IMR-90 (cell line): ENCODE results near the gene EFS. TPM values are rescaled to one million over a fixed set of nuclear protein-coding genes. Genes with fewer than 3 reads are reported as not detected.

Experiments used
- ATAC-seq: fragments of 200-7000 bp; cut with Tn5 transposase; 2 replicates; pipeline ENCODE4 v1.9.1; 2020; ENCODE audit warnings: low read depth, mild to moderate bottlenecking, moderate library complexity
- BruUV-seq: library from RNA; stranded (reverse); fragments of 400-500 nt; replicated peaks from 2 replicates; lab custom pipeline; 2021; lab: Mats Ljungman, UMichigan
- CTCF ChIA-PET: fragments of 300-600 bp; formaldehyde crosslinking; extraction: SDS; loops from one replicate; lab custom pipeline; 2021; ENCODE audit warnings: antibody characterized with exemption; lab: Yijun Ruan, JAX
- POLR2A ChIA-PET: fragments of 300-600 bp; sonication (Branson Sonifier 250); formaldehyde crosslinking; loops from one replicate; lab custom pipeline; 2022; ENCODE audit warnings: antibody characterized with exemption; ENCODE audit not compliant: unreplicated experiment; lab: Charles Lee
- DNase-seq: peaks from one replicate; pipeline ENCODE4 v3.0.0; 2013
- H2AFZ ChIP-seq: replicated peaks from 2 replicates; pipeline ENCODE3; 2013; ENCODE audit warnings: low read length, mild to moderate bottlenecking; ENCODE audit not compliant: poor library complexity
- H2AK5ac ChIP-seq: 2 replicates; pipeline ENCODE4 v1.6.1; 2013; ENCODE audit warnings: low read depth, low read length, inconsistent platforms
- H2AK9ac ChIP-seq: replicated peaks from 2 replicates; pipeline ENCODE3; 2013; ENCODE audit warnings: mild to moderate bottlenecking, low read depth, low read length, moderate library complexity; ENCODE audit not compliant: poor library complexity
- H2BK120ac ChIP-seq: 2 replicates; pipeline ENCODE4 v1.6.1; 2013; ENCODE audit warnings: low read depth, low read length, inconsistent platforms
- H2BK15ac ChIP-seq: 3 replicates; pipeline ENCODE4 v1.6.1; 2013; ENCODE audit warnings: low read depth, low read length, inconsistent platforms
- H2BK20ac ChIP-seq: 2 replicates; pipeline ENCODE4 v1.6.1; 2013; ENCODE audit warnings: low read depth, mild to moderate bottlenecking, inconsistent platforms, low read length, moderate library complexity
- H2BK5ac ChIP-seq: 2 replicates; pipeline ENCODE4 v1.6.1; 2013; ENCODE audit warnings: mild to moderate bottlenecking, low read depth, low read length, inconsistent platforms; ENCODE audit not compliant: poor library complexity, severe bottlenecking
- H3K14ac ChIP-seq: replicated peaks from 2 replicates; pipeline ENCODE4 v1.6.1; 2013; ENCODE audit warnings: low read depth, low read length, inconsistent platforms
- H3K18ac ChIP-seq: 2 replicates; pipeline ENCODE4 v1.6.1; 2013; ENCODE audit warnings: low read depth, low read length, control low read depth
- H3K23ac ChIP-seq: 2 replicates; pipeline ENCODE4 v1.6.1; 2013; ENCODE audit warnings: low read depth, low read length, inconsistent platforms
- H3K27ac ChIP-seq: 2 replicates; pipeline ENCODE4 v1.5.1; 2013; ENCODE audit warnings: mild to moderate bottlenecking, control low read depth, low read length; ENCODE audit not compliant: insufficient read depth
- H3K27me3 ChIP-seq: 2 replicates; pipeline ENCODE4 v1.6.1; 2013; ENCODE audit warnings: low read length; ENCODE audit not compliant: control insufficient read depth, insufficient read depth
- H3K36me3 ChIP-seq: 2 replicates; pipeline ENCODE4 v1.6.1; 2013; ENCODE audit warnings: low read length, mixed read lengths; ENCODE audit not compliant: control insufficient read depth, insufficient read depth
- H3K4ac ChIP-seq: 2 replicates; pipeline ENCODE4 v1.6.1; 2013; ENCODE audit warnings: low read depth, low read length, inconsistent platforms
- H3K4me1 ChIP-seq: 2 replicates; pipeline ENCODE4 v1.6.1; 2013; ENCODE audit warnings: low read length, mixed read lengths; ENCODE audit not compliant: control insufficient read depth, insufficient read depth
- H3K4me2 ChIP-seq: 2 replicates; pipeline ENCODE4 v1.6.1; 2013; ENCODE audit warnings: low read depth, mild to moderate bottlenecking, control low read depth, low read length, moderate library complexity
- H3K4me3 ChIP-seq: 2 replicates; pipeline ENCODE4 v1.5.1; 2013; ENCODE audit warnings: low read depth, mild to moderate bottlenecking, control low read depth, low read length, moderate library complexity; ENCODE audit not compliant: insufficient read depth
- H3K56ac ChIP-seq: 2 replicates; pipeline ENCODE4 v1.6.1; 2013; ENCODE audit warnings: low read length, inconsistent platforms; ENCODE audit not compliant: insufficient read depth; ENCODE audit errors: extremely low read depth
- H3K79me1 ChIP-seq, 2 experiments: 2 replicates each; pipeline ENCODE4 v1.6.1; 2013; ENCODE audit warnings: low read length in 2 of 2, inconsistent platforms in 1 of 2, low read depth in 1 of 2
- H3K9ac ChIP-seq: 2 replicates; pipeline ENCODE4 v1.6.1; 2013; ENCODE audit warnings: low read depth, low read length, control low read depth
- H3K9me1 ChIP-seq: 2 replicates; pipeline ENCODE4 v1.6.1; 2013; ENCODE audit warnings: low read length, inconsistent platforms; ENCODE audit not compliant: insufficient read depth
- H3K9me3 ChIP-seq: 2 replicates; pipeline ENCODE4 v1.6.1; 2013; ENCODE audit warnings: low read length; ENCODE audit not compliant: control insufficient read depth, insufficient read depth
- H4K20me1 ChIP-seq: 2 replicates; pipeline ENCODE4 v1.6.1; 2013; ENCODE audit warnings: low read length, inconsistent platforms; ENCODE audit not compliant: insufficient read depth
- H4K5ac ChIP-seq: 2 replicates; pipeline ENCODE4 v1.6.1; 2013; ENCODE audit warnings: mild to moderate bottlenecking, low read depth, low read length, control low read depth
- H4K8ac ChIP-seq, 2 experiments: 2 replicates each; pipeline ENCODE4 v1.6.1; 2013; ENCODE audit warnings: low read depth in 2 of 2, low read length in 2 of 2, control low read depth in 1 of 2, inconsistent platforms in 1 of 2
- H4K91ac ChIP-seq: 2 replicates; pipeline ENCODE4 v1.6.1; 2013; ENCODE audit warnings: low read depth, low read length, inconsistent platforms; ENCODE audit not compliant: insufficient read depth
- ELK1 ChIP-seq: fragments of 150-350 bp; IDR thresholded peaks from 2 replicates; pipeline ENCODE4 v1.6.1; 2016; ENCODE audit warnings: low read depth, mild to moderate bottlenecking, low read length, moderate library complexity, borderline replicate concordance
- FOS ChIP-seq: fragments of 150-350 bp; IDR thresholded peaks from 2 replicates; pipeline ENCODE4 v1.6.1; 2016; ENCODE audit warnings: low read depth, low read length
- MAFK ChIP-seq: IDR thresholded peaks from 2 replicates; pipeline ENCODE4 v1.6.1; 2012; ENCODE audit warnings: low read depth, low read length, improper control_type of control experiment
- MAZ ChIP-seq: IDR thresholded peaks from 2 replicates; pipeline ENCODE4 v1.6.1; 2012; ENCODE audit warnings: low read depth, mild to moderate bottlenecking, low read length, improper control_type of control experiment, moderate library complexity, borderline replicate concordance
- MXI1 ChIP-seq: IDR thresholded peaks from 2 replicates; pipeline ENCODE4 v1.6.1; 2012; ENCODE audit warnings: low read depth, mild to moderate bottlenecking, low read length, moderate library complexity, borderline replicate concordance
- NFE2L2 ChIP-seq: fragments of 150-350 bp; IDR thresholded peaks from 2 replicates; pipeline ENCODE4 v1.6.1; 2016; ENCODE audit warnings: low read depth, mild to moderate bottlenecking, low read length
- POLR2A ChIP-seq: IDR thresholded peaks from 2 replicates; pipeline ENCODE4 v1.6.1; 2012; ENCODE audit warnings: mild to moderate bottlenecking, low read depth, low read length
- SMC3 ChIP-seq: fragments of 150-350 bp; IDR thresholded peaks from 2 replicates; pipeline ENCODE4 v1.6.1; 2016; ENCODE audit warnings: low read depth, mild to moderate bottlenecking, antibody characterized with exemption, low read length, moderate library complexity
- WGBS, 2 experiments: methylation state at CpG; one replicate each; pipeline versions ENCODE4 v1.1.5 to v1.1.7; 2013; ENCODE audit warnings: missing lambda C conversion rate in 2 of 2; ENCODE audit not compliant: insufficient read length in 1 of 2; ENCODE audit errors: extremely low coverage in 2 of 2; 5-methylcytosine and 5-hydroxymethylcytosine counted together
- dilution Hi-C: fragments of 300-500 bp; cut with HindIII; formaldehyde crosslinking; loops from one replicate; pipeline ENCODE4 v1.14.3; 2018; ENCODE audit warnings: low sequenced_read_pairs; ENCODE audit not compliant: unreplicated experiment
- in situ Hi-C: fragments of 300-500 bp; cut with MboI; formaldehyde crosslinking; loops from 3 replicates; pipeline ENCODE4 v1.14.3; 2019; ENCODE audit warnings: low sequenced_read_pairs, inconsistent platforms, mixed read lengths
- intact Hi-C: fragments of 100-400 bp; cut with micrococcal nuclease; formaldehyde crosslinking; loops from 2 replicates; pipeline ENCODE4 v1.10.0; 2022
- polyA plus RNA-seq, 3 experiments: library from polyadenylated mRNA; depleted of rRNA; stranded (reverse); fragments of >200 nt; gene quantifications; 2 replicates each; pipeline ENCODE4 v1.2.3, GENCODE V29; 2012; ENCODE audit warnings: low replicate concordance in 1 of 3
- total RNA-seq: library from RNA; depleted of rRNA; stranded (reverse); fragments of >200 nt; gene quantifications from 2 replicates; pipeline ENCODE4 v1.2.3, GENCODE V29; 2012

EFS gene
- total and polyA plus RNA-seq, 2 of the 4 experiments (the other 2 are of a cell fraction), result 2.2 to 11.6 TPM

GRCh38 chr14:23324455-23324846 lies 40.5 kb downstream of the EFS start:
- H2BK120ac ChIP-seq, result no peak overlapping the region
- no peak overlapping the region for H2BK5ac ChIP-seq
- H3K23ac ChIP-seq, result no peak overlapping the region
- intact Hi-C loops, result no loop called here
- dilution Hi-C loops, result no loop called here
- no CpG with 5 or more reads among the region's 2 CpGs for WGBS, 2 experiments
- H2AK9ac ChIP-seq, result no peak overlapping the region
- BruUV-seq, result no TSS peak
- peaks cover 27% of the 10 kb centered on the region for H3K36me3 ChIP-seq
- in situ Hi-C loops, result loop anchor here (10.0 to 25.0 kb wide), 5 partner anchors 50 to 1113 kb away; partner anchors contain the start of genes CBLN3, CMTM5, EMC9 and FITM1
- ChIA-PET CTCF (interaction anchor here (0.9 kb wide), 1 partner anchor 139 kb away, joined by 6 read pairs; no protein-coding TSS in a partner anchor), POLR2A (no interaction called here)
- H3K27ac ChIP-seq, result no peak overlapping the region
- no peak overlapping the region for H3K4me3 ChIP-seq
- no peak overlapping the region for H2BK15ac ChIP-seq
- no peak overlapping the region for H3K14ac ChIP-seq
- H3K4me1 ChIP-seq, result peaks cover 6% of the 10 kb centered on the region; the same call in 1 of the 2 replicates
- no peak for DNase-seq
- no peak overlapping the region for H4K8ac ChIP-seq
- peaks cover 16% of the 10 kb centered on the region; the same call in 1 of the 2 replicates for H4K20me1 ChIP-seq
- no peak overlapping the region for H2AK5ac ChIP-seq
- no peaks in the 10 kb centered on the region for H3K9me1 ChIP-seq
- H3K9ac ChIP-seq, result no peak overlapping the region
- TF ChIP-seq MAZ (no peak), POLR2A (no peak), MAFK (no peak), NFE2L2 (no peak), MXI1 (no peak), FOS (no peak), ELK1 (no peak), SMC3 (no peak)
- H3K4me2 ChIP-seq, result no peak overlapping the region
- no peaks in the 10 kb centered on the region for H3K9me3 ChIP-seq
- no peak overlapping the region for H2BK20ac ChIP-seq
- no peak overlapping the region for H4K91ac ChIP-seq
- H3K18ac ChIP-seq, result no peak overlapping the region
- H3K79me1 ChIP-seq, result peaks cover 18 to 39% of the 10 kb centered on the region in 2 experiments
- no peaks in the 10 kb centered on the region for H3K27me3 ChIP-seq
- no peak overlapping the region for H4K5ac ChIP-seq
- no peak overlapping the region for H2AFZ ChIP-seq
- ATAC-seq, result no peak
- no peak overlapping the region for H3K4ac ChIP-seq
- no peak overlapping the region for H3K56ac ChIP-seq
